Body of pancreas (tissue), 4 donors: ENCODE results near the gene F2. TPM values are rescaled to one million over a fixed set of nuclear protein-coding genes. Genes with fewer than 3 reads are reported as not detected.

Source experiments
- ATAC-seq: fragments of 150-250 bp; one replicate; pipeline ENCODE4 v1.9.1; 2016
- DNase-seq, 4 donors: peaks; one replicate each; pipeline ENCODE4 v3.0.0-alpha.2; 2019
- H3K27ac ChIP-seq, 4 donors: fragments of 200-600 bp; sonication (generic); 1 replicate in 3 of 4; 2 replicates in 1 of 4; pipeline versions ENCODE4 v1.5.1 to v1.6.1; 2016 to 2019; ENCODE audit warnings: mild to moderate bottlenecking in 1 of 4, mixed read lengths in 1 of 4, moderate library complexity in 1 of 4
- H3K27me3 ChIP-seq, 2 donors: fragments of 200-600 bp; sonication (generic); one replicate each; pipeline ENCODE4 v1.6.0; 2016; ENCODE audit warnings: mild to moderate bottlenecking in 1 of 2
- H3K36me3 ChIP-seq, 2 donors: fragments of 200-600 bp; sonication (generic); replicated peaks in 1 of 2; 2 replicates each; pipeline ENCODE4 v1.5.1; 2016; ENCODE audit warnings: low read depth in 2 of 2; ENCODE audit not compliant: insufficient read depth in 1 of 2
- H3K4me1 ChIP-seq: fragments of 200-600 bp; sonication (generic); one replicate; pipeline ENCODE4 v1.6.0; 2016
- H3K4me3 ChIP-seq, 2 donors: fragments of 200-600 bp; sonication (generic); 1 replicate in 1 of 2; 2 replicates in 1 of 2; pipeline ENCODE4 v1.5.1; 2016 to 2019
- H3K9me3 ChIP-seq, 3 donors: fragments of 200-600 bp; sonication (generic); 1 replicate in 2 of 3; 2 replicates in 1 of 3; pipeline ENCODE4 v1.5.1; 2016
- POLR2A ChIP-seq, 3 donors: fragments of 450-650 bp; IDR thresholded peaks; one replicate each; pipeline ENCODE4 v1.6.1; 2016; ENCODE audit warnings: antibody characterized with exemption in 3 of 3, mild to moderate bottlenecking in 2 of 3
- WGBS, 2 donors: methylation state at CpG; one replicate each; pipeline ENCODE4 v1.1.5; 2017; 5-methylcytosine and 5-hydroxymethylcytosine counted together
- intact Hi-C: fragments of 100-400 bp; cut with DNase I; formaldehyde crosslinking; loops from one replicate; pipeline ENCODE4 v1.15.1; 2023
- total RNA-seq, 2 donors: library from RNA; depleted of rRNA; stranded (reverse); fragments of >200 nt; gene quantifications; one replicate each; pipeline ENCODE4 v1.1.0, GENCODE V29; 2016
- TF ChIP-seq, protein P1 (sequence below), 7 experiments: fragments of 450-650 bp in 4 of 7; fragments of 200-600 bp in 3 of 7; sonication (generic) in 3 of 7; IDR thresholded peaks; one replicate each; pipeline ENCODE4 v1.5.1; 2016 to 2019; ENCODE audit warnings: antibody characterized with exemption in 7 of 7

The F2 gene
- total RNA-seq, 2 donors from 2014 or later = not detected

DNA sequence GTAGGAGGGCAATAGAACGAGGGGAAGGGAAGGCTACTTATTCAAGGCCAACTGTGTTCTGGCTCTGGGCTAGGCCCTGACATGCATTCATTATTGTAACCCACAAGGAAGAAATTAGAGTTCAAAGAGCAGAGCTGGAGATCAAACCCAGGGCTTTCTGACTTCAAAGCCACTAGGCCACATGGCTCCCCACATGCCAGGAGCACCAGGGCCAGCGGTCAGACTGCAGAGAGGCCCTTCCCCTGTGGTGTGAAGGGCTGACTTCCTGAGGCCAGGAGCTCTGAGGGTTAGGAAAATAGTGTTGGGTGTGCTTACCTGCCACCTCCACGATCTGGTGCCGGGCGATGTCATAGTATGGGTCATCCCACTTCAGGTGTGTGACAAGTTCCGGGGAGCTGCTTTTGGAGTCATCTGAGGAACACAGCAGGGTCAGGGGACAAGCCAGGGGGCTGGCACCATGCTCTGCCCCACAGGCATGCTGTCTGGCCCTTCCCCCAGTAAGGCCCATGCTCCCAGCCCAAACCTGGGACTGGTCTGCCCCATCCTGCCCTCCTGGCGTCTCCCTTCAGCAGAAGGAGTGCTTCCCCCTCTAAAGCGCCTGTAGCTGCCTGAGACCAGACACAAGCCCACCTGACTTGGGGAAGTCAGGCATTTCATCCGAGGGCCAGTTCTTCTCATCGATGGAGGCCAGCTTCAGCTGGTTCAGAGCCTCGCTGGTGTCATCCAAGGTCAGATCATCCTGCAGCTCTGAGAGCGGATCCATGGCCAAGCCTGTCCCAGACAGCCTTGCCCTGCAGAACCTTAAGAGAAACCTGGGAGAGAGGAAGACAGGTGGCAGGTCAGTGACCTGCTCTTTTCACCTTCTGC lies 23.4 kb upstream of the F2 start:
- Histone ChIP-seq H3K4me1 (peaks cover 28% of the 10 kb centered on the region), H3K27me3 (no peaks in the 10 kb centered on the region), H3K9me3 (no peaks in the 10 kb centered on the region), H3K36me3 (peaks cover 0 to 10% of the 10 kb centered on the region in 2 donors), H3K4me3 (no peak overlapping the region), H3K27ac (no peak overlapping the region)
- no peak for ATAC-seq
- WGBS, 2 donors = 88% methylated on average over 5 to 12 of the region's 12 CpGs
- intact Hi-C loops = no loop called here
- DNase-seq = no peak
- TF ChIP-seq, protein P1, sequence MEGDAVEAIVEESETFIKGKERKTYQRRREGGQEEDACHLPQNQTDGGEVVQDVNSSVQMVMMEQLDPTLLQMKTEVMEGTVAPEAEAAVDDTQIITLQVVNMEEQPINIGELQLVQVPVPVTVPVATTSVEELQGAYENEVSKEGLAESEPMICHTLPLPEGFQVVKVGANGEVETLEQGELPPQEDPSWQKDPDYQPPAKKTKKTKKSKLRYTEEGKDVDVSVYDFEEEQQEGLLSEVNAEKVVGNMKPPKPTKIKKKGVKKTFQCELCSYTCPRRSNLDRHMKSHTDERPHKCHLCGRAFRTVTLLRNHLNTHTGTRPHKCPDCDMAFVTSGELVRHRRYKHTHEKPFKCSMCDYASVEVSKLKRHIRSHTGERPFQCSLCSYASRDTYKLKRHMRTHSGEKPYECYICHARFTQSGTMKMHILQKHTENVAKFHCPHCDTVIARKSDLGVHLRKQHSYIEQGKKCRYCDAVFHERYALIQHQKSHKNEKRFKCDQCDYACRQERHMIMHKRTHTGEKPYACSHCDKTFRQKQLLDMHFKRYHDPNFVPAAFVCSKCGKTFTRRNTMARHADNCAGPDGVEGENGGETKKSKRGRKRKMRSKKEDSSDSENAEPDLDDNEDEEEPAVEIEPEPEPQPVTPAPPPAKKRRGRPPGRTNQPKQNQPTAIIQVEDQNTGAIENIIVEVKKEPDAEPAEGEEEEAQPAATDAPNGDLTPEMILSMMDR (IDR thresholded peaks at IDR 0.05) = no peak
- no peak for TF ChIP-seq POLR2A (IDR thresholded peaks at IDR 0.05)

DNA sequence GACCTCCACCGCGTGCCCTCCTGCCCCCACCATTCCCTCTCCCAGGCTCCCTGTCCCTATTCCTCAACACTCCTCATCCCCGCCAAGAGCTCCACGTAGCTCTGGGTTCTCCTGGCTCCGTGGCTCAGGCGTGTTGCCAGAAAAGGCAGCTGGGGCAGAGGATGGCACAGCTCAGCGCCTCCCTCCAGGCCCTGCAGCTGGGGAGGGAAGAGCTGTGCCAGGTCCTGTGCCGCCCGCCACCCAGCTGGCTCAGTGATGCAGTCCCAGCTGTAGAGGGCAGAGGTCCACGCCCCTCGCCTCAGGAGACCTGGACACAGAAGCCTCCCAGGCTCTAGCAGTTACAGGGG lies 22.8 kb upstream of the F2 start:
- peak overlapping the region in 1 of 4 donors; percentile 13 for H3K27ac ChIP-seq
- no peaks in the 10 kb centered on the region for H3K27me3 ChIP-seq
- intact Hi-C loops = no loop called here
- no peaks in the 10 kb centered on the region for H3K9me3 ChIP-seq
- 62 to 74% methylated on average over 6 to 10 of the region's 11 CpGs for WGBS, 2 donors
- peaks cover 28% of the 10 kb centered on the region for H3K4me1 ChIP-seq
- TF ChIP-seq, protein P1 (IDR thresholded peaks at IDR 0.05) = no peak
- no peak overlapping the region for H3K4me3 ChIP-seq
- DNase-seq (peak in 2 of 4 donors; percentile 31 to 37), ATAC-seq (no peak)
- H3K36me3 ChIP-seq = peaks cover 0 to 8% of the 10 kb centered on the region in 2 donors

DNA sequence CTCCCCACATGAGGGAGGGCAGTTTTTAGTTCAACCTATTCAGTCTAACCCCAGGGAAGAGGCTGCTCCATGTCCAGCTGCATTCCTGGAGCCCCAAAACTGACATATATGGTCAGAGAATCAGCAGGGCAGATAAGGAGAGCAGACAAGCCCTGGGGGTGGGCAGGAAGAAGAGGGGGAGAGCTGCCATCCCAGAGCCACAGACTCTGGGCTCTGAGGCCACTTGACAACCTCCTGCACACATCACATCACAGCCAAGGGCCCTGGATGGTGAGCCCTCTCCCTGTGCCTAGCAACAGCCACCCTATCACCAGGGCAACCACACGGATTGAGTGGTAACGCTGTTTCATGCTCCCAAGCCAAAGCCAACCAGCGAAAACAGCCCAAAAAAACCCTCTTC lies 21.7 kb upstream of the F2 start:
- no peaks in the 10 kb centered on the region for H3K27me3 ChIP-seq
- H3K36me3 ChIP-seq = peaks cover 0 to 8% of the 10 kb centered on the region in 2 donors
- DNase-seq = peak in 3 of 4 donors; percentile 24 to 52 (median 50)
- no peaks in the 10 kb centered on the region for H3K9me3 ChIP-seq
- no peak overlapping the region for H3K4me3 ChIP-seq
- WGBS, 2 donors = 46 to 65% methylated on average over 3 of the region's 3 CpGs
- ATAC-seq = no peak
- peaks cover 39% of the 10 kb centered on the region for H3K4me1 ChIP-seq
- intact Hi-C loops = no loop called here
- H3K27ac ChIP-seq = no peak overlapping the region
- TF ChIP-seq POLR2A (IDR thresholded peaks at IDR 0.05) = no peak
- TF ChIP-seq, protein P1 (IDR thresholded peaks at IDR 0.05) = no peak

DNA sequence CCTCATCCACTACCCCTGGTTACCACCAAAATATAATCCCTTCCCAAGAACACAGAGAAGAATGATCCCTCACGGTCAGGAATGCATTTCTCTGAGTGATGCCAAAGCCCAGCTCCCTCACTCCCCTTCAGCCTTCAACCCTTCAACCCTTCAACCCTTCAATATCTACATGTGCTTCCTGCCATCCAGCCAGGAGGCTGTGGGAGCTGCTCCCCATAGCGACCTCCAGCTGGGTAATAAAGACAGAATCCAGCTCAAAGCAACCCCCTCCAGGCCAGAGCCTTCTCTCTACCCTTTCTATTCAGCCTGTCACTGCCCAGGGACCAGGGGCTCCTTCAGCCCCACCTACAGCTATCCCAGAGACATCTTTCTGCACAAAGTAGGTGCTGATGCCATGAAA lies 21.3 kb upstream of the F2 start:
- Histone ChIP-seq H3K9me3 (no peaks in the 10 kb centered on the region), H3K4me3 (no peak overlapping the region), H3K27me3 (no peaks in the 10 kb centered on the region), H3K36me3 (peaks cover 0 to 8% of the 10 kb centered on the region in 2 donors), H3K4me1 (peaks cover 40% of the 10 kb centered on the region), H3K27ac (no peak overlapping the region)
- 54 to 55% methylated on average over 2 of the region's 2 CpGs for WGBS, 2 donors
- intact Hi-C loops = no loop called here
- ATAC-seq = no peak
- no peak for DNase-seq
- TF ChIP-seq, protein P1 (IDR thresholded peaks at IDR 0.05) = no peak
- no peak for TF ChIP-seq POLR2A (IDR thresholded peaks at IDR 0.05)

DNA sequence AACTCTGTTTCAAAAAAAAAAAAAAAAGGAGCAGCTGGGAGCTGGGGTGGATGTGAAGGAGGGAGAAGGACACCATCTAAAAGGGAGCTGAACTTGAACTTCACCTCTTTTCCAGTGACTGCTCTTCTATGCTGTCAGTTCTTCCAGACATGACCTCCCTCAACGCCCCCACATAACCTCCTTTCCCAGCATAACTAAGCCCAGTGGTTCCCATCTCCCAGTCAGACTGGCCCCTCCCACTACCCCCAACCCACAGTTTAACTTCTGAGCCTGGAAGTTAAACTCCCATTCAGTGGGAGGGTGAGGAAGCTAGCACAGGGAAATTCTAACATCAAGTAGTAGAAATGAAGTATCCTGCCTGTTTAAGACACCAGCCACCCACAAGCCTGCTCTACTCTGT lies 20.4 kb upstream of the F2 start:
- Histone ChIP-seq H3K4me1 (peaks cover 40% of the 10 kb centered on the region), H3K27me3 (no peaks in the 10 kb centered on the region), H3K9me3 (no peaks in the 10 kb centered on the region), H3K4me3 (no peak overlapping the region), H3K36me3 (peaks cover 0 to 7% of the 10 kb centered on the region in 2 donors), H3K27ac (no peak overlapping the region)
- ATAC-seq (no peak), DNase-seq (no peak)
- WGBS, 2 donors = 44 to 70% methylated on average over 1 of the region's 1 CpG
- TF ChIP-seq POLR2A (IDR thresholded peaks at IDR 0.05) = no peak
- TF ChIP-seq, protein P1 (IDR thresholded peaks at IDR 0.05) = no peak
- intact Hi-C loops = no loop called here
